Keratinocyte (primary cell): ENCODE data around the gene PRKAA1. TPM values are rescaled to one million over a fixed set of nuclear protein-coding genes. Genes with fewer than 3 reads are reported as not detected.

Source experiments
- DNase-seq: peaks from one replicate; pipeline ENCODE4 v3.0.0-alpha.2; 2011; ENCODE audit warnings: low read depth, missing footprints, low spot score
- FAIRE-seq: peaks from 2 replicates; lab custom pipeline; 2011; peaks lifted over from hg19 to GRCh38; lab: Jason Lieb, UNC
- H2AFZ ChIP-seq: 2 replicates; pipeline ENCODE4 v1.6.0; 2012; ENCODE audit warnings: low read length, control low read depth, inconsistent platforms; ENCODE audit not compliant: control insufficient read depth
- H3K27ac ChIP-seq: 2 replicates; pipeline ENCODE4 v1.5.1; 2011; ENCODE audit warnings: low read length; ENCODE audit not compliant: control insufficient read depth, insufficient read depth
- H3K27me3 ChIP-seq: 3 replicates; pipeline ENCODE4 v1.6.0; 2011; ENCODE audit warnings: low read length; ENCODE audit not compliant: control insufficient read depth, insufficient read depth; ENCODE audit errors: extremely low read depth
- H3K36me3 ChIP-seq, 2 experiments: 2 replicates in 1 of 2; 3 replicates in 1 of 2; pipeline ENCODE4 v1.5.1; 2011; ENCODE audit warnings: low read length in 2 of 2, mild to moderate bottlenecking in 1 of 2; ENCODE audit not compliant: control insufficient read depth in 2 of 2, insufficient read depth in 2 of 2; ENCODE audit errors: extremely low read depth in 1 of 2
- H3K4me1 ChIP-seq: 3 replicates; pipeline ENCODE4 v1.5.1; 2011; ENCODE audit warnings: low read length; ENCODE audit not compliant: control insufficient read depth, insufficient read depth; ENCODE audit errors: extremely low read depth
- H3K4me2 ChIP-seq: 3 replicates; pipeline ENCODE4 v1.6.0; 2011; ENCODE audit warnings: low read depth, low read length; ENCODE audit not compliant: control insufficient read depth, insufficient read depth; ENCODE audit errors: extremely low read depth
- H3K4me3 ChIP-seq, 3 experiments: fragments of 200-600 bp in 1 of 3; sonication (generic) in 1 of 3; 2 replicates in 2 of 3; 3 replicates in 1 of 3; pipeline ENCODE4 v1.5.1; 2011 to 2016; ENCODE audit warnings: low read length in 3 of 3, mild to moderate bottlenecking in 3 of 3, control low read depth in 2 of 3, inconsistent platforms in 1 of 3, low read depth in 1 of 3, mixed read lengths in 1 of 3, mixed run types in 1 of 3, moderate library complexity in 1 of 3; ENCODE audit not compliant: control insufficient read depth in 2 of 3, insufficient read depth in 2 of 3; ENCODE audit errors: extremely low read depth in 1 of 3
- H3K79me2 ChIP-seq: 2 replicates; pipeline ENCODE4 v1.6.0; 2012; ENCODE audit warnings: low read length; ENCODE audit not compliant: control insufficient read depth, insufficient read depth
- H3K9ac ChIP-seq: 3 replicates; pipeline ENCODE4 v1.6.0; 2011; ENCODE audit warnings: low read length; ENCODE audit not compliant: control insufficient read depth, insufficient read depth; ENCODE audit errors: extremely low read depth
- H3K9me1 ChIP-seq: 3 replicates; pipeline ENCODE4 v1.6.0; 2011; ENCODE audit warnings: low read length; ENCODE audit not compliant: control insufficient read depth, insufficient read depth; ENCODE audit errors: extremely low read depth
- H3K9me3 ChIP-seq: 2 replicates; pipeline ENCODE4 v1.5.1; 2012; ENCODE audit warnings: low read depth, low read length; ENCODE audit not compliant: control insufficient read depth
- H4K20me1 ChIP-seq: 3 replicates; pipeline ENCODE4 v1.6.0; 2011; ENCODE audit warnings: low read length; ENCODE audit not compliant: control insufficient read depth, insufficient read depth; ENCODE audit errors: extremely low read depth
- EZH2 ChIP-seq: IDR thresholded peaks from one replicate; pipeline ENCODE4 v1.6.1; 2012; ENCODE audit warnings: inconsistent platforms, mild to moderate bottlenecking, low read length, moderate library complexity
- dilution Hi-C: fragments of 300-500 bp; cut with MboI; formaldehyde crosslinking; loops from one replicate; pipeline ENCODE4 v1.7.0; 2020; ENCODE audit warnings: low sequenced_read_pairs; ENCODE audit not compliant: extremely low pct_ligation_motif_present
- polyA plus RNA-seq, 5 experiments: library from polyadenylated mRNA; depleted of rRNA in 3 of 5; stranded (reverse) in 3 of 5; stranded (forward) in 1 of 5; unstranded in 1 of 5; fragments of >200 nt; gene quantifications; 1 replicate in 1 of 5; 2 replicates in 3 of 5; 3 replicates in 1 of 5; pipeline versions ENCODE4 v1.2.1 to v1.2.3, GENCODE V29; 2011 to 2012; ENCODE audit warnings: missing spikeins in 2 of 5, low read depth in 1 of 5, low replicate concordance in 1 of 5
- TF ChIP-seq, protein P1 (sequence below), 3 experiments: IDR thresholded peaks in 1 of 3; conservative IDR thresholded peaks in 1 of 3; optimal IDR thresholded peaks in 1 of 3; 2 replicates in 2 of 3; 3 replicates in 1 of 3; pipeline versions ENCODE3 to v1.5.1; 2011; ENCODE audit warnings: low read length in 3 of 3, mild to moderate bottlenecking in 3 of 3, moderate library complexity in 2 of 3, control low read depth in 1 of 3, inconsistent platforms in 1 of 3; ENCODE audit not compliant: insufficient read depth in 2 of 3; ENCODE audit errors: extremely low read depth in 1 of 3

Gene PRKAA1
- polyA plus RNA-seq, 1 donor (not counting 4 experiments of a cell fraction or from before 2014, with no cell fraction given): 59.3 TPM

DNA sequence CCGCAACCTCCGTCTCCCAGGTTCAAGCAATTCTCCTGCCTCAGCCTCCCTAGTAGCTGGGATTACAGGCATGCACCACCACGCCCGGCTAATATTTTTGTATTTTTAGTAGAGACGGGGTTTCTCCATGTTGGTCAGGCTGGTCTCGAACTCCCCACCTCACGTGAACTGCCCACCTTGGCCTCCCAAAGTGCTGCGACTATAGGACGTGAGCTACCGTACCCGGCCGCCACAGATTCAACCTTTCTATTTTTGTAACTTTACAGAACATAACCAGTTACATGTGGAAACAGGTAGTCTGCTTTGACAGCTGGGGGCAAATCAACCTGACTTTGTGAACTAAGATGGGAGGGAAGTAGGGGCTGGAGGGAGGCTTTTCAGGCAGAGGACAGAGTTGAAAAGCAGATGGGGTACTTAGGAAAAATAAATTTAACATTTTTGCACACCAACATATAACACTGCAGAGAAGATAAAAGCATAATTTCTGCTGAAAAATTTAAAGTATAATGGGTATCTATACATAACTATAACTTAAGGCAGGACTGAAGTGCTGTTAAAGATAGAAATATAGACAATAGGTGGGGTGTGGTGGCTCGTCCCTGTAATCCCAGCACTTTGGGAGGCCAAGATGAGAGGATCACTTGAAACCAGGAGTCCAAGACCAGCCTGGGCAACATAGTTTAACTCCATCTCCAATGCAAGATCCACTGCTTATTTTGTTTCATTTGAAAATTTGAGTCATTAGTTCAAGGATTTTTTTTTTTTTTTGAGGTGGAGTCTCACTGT lies 31.8 kb upstream of the PRKAA1 start:
- no peak overlapping the region for H2AFZ ChIP-seq
- no peak overlapping the region for H3K4me2 ChIP-seq
- H3K9me3 ChIP-seq: no peaks in the 10 kb centered on the region
- H3K9me1 ChIP-seq: peaks cover 8% of the 10 kb centered on the region
- no peak overlapping the region for H3K9ac ChIP-seq
- H3K4me3 ChIP-seq: no peak overlapping the region
- TF ChIP-seq, protein P1, sequence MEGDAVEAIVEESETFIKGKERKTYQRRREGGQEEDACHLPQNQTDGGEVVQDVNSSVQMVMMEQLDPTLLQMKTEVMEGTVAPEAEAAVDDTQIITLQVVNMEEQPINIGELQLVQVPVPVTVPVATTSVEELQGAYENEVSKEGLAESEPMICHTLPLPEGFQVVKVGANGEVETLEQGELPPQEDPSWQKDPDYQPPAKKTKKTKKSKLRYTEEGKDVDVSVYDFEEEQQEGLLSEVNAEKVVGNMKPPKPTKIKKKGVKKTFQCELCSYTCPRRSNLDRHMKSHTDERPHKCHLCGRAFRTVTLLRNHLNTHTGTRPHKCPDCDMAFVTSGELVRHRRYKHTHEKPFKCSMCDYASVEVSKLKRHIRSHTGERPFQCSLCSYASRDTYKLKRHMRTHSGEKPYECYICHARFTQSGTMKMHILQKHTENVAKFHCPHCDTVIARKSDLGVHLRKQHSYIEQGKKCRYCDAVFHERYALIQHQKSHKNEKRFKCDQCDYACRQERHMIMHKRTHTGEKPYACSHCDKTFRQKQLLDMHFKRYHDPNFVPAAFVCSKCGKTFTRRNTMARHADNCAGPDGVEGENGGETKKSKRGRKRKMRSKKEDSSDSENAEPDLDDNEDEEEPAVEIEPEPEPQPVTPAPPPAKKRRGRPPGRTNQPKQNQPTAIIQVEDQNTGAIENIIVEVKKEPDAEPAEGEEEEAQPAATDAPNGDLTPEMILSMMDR (optimal IDR thresholded peaks at IDR 0.05 in 1 of 3, IDR thresholded peaks at IDR 0.05 in 1 of 3, conservative IDR thresholded peaks at IDR 0.05 in 1 of 3; ENCODE audit: extremely low read depth in 1 of 3, insufficient read depth in 2 of 3, low read length in 3 of 3): no peak
- TF ChIP-seq EZH2: no peak
- FAIRE-seq (no peak), DNase-seq (no peak)
- dilution Hi-C loops: no loop called here
- H4K20me1 ChIP-seq: peaks cover 53% of the 10 kb centered on the region
- peaks cover 64% of the 10 kb centered on the region for H3K79me2 ChIP-seq
- peaks cover 20% of the 10 kb centered on the region for H3K4me1 ChIP-seq
- no peak overlapping the region for H3K27ac ChIP-seq
- H3K36me3 ChIP-seq: peaks cover 47 to 75% of the 10 kb centered on the region in 2 experiments
- no peaks in the 10 kb centered on the region for H3K27me3 ChIP-seq

DNA sequence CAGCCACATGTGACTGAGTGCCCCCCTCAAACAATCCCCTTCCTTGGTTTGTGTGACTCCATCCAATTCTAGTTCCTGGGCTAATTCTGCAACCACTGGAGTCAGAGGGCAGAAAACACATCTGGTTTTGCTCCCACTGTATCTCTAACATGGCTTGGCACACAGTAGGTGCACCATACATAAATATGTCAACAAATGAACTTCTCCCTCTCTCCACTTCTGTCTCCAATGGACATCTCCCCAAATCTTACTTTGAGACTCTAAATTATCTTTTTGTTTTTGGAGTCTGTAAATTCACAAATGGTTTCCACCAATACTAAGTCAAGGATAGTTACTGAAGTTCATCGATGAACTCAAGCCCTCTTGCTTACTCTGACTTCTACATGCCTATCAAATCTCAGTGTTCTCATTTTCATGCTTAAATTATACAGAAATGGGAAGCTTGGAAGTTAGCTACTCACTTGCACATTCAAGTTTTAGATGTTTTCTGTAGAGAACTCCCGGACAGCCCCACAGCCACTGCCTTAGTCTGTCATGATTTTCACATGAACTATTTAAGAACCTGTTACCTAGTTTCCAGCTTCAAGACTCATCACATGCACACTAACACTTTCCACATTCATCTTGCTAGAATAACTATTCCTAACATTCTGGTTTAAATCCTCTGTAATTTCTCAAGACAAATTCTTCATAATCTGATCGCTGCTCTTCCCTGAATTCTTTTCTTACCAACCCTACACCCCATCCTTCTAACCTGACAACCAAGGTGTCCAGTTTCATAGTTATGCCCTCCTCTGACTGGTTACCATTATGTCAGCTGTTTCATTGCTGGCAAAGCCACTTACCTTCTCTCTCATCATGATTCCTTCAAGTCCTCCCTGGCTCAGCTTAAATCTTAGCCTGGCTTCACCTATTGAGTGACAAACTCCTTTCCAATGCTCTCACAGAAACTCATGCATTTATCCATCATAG lies 30.8 kb upstream of the PRKAA1 start:
- Histone ChIP-seq H3K4me3 (no peak overlapping the region), H3K9me3 (no peaks in the 10 kb centered on the region), H3K9me1 (peaks cover 8% of the 10 kb centered on the region), H4K20me1 (peaks cover 53% of the 10 kb centered on the region), H2AFZ (no peak overlapping the region), H3K9ac (no peak overlapping the region), H3K4me1 (peaks cover 20% of the 10 kb centered on the region), H3K27ac (no peak overlapping the region), H3K36me3 (peaks cover 45 to 70% of the 10 kb centered on the region in 2 experiments), H3K79me2 (peaks cover 54% of the 10 kb centered on the region), H3K27me3 (no peaks in the 10 kb centered on the region), H3K4me2 (no peak overlapping the region)
- DNase-seq: no peak
- dilution Hi-C loops: no loop called here
- TF ChIP-seq, protein P1 (optimal IDR thresholded peaks at IDR 0.05 in 1 of 3, IDR thresholded peaks at IDR 0.05 in 1 of 3, conservative IDR thresholded peaks at IDR 0.05 in 1 of 3; ENCODE audit: extremely low read depth in 1 of 3, insufficient read depth in 2 of 3, low read length in 3 of 3): no peak
- no peak for TF ChIP-seq EZH2
- no peak for FAIRE-seq
